RWPE2 (cell line): Measurements from ENCODE around the gene TSFM.

Experiments used
- ATAC-seq: fragments of 200-7000 bp; cut with Tn5 transposase; 3 replicates; pipeline ENCODE4 v1.9.1; 2021; ENCODE audit warnings: low read depth
- DNase-seq: peaks from one replicate; pipeline ENCODE4 v3.0.0-alpha.2; 2020; ENCODE audit warnings: low spot score
- H3K27ac ChIP-seq: fragments of 450-650 bp; 2 replicates; pipeline ENCODE4 v1.5.1; 2017; ENCODE audit warnings: mild to moderate bottlenecking; ENCODE audit not compliant: poor library complexity, severe bottlenecking
- H3K27me3 ChIP-seq: fragments of 250-450 bp; sonication (Bioruptor Pico); 2 replicates; pipeline ENCODE4 v1.5.1; 2021; ENCODE audit warnings: mild to moderate bottlenecking, moderate library complexity; ENCODE audit not compliant: insufficient read depth, poor library complexity, severe bottlenecking
- H3K36me3 ChIP-seq: fragments of 250-450 bp; sonication (Bioruptor Pico); 2 replicates; pipeline ENCODE4 v1.5.1; 2020; ENCODE audit warnings: low read depth, mild to moderate bottlenecking, moderate library complexity
- H3K4me1 ChIP-seq: fragments of 250-450 bp; sonication (Bioruptor Pico); 2 replicates; pipeline ENCODE4 v1.5.1; 2021; ENCODE audit warnings: mild to moderate bottlenecking, moderate library complexity; ENCODE audit not compliant: insufficient read depth, poor library complexity, severe bottlenecking
- H3K4me3 ChIP-seq: fragments of 250-450 bp; sonication (Bioruptor Pico); 2 replicates; pipeline ENCODE4 v1.5.1; 2021; ENCODE audit warnings: mild to moderate bottlenecking, moderate library complexity; ENCODE audit not compliant: severe bottlenecking
- H3K9me3 ChIP-seq: fragments of 250-450 bp; sonication (Bioruptor Pico); 2 replicates; pipeline ENCODE4 v1.5.1; 2021; ENCODE audit warnings: mild to moderate bottlenecking, moderate library complexity; ENCODE audit not compliant: severe bottlenecking
- TF ChIP-seq, protein P1 (sequence below): fragments of 450-650 bp; IDR thresholded peaks from one replicate; pipeline ENCODE4 v1.5.1; 2017; ENCODE audit warnings: mild to moderate bottlenecking, moderate library complexity; ENCODE audit not compliant: poor library complexity, severe bottlenecking

TSFM gene

DNA sequence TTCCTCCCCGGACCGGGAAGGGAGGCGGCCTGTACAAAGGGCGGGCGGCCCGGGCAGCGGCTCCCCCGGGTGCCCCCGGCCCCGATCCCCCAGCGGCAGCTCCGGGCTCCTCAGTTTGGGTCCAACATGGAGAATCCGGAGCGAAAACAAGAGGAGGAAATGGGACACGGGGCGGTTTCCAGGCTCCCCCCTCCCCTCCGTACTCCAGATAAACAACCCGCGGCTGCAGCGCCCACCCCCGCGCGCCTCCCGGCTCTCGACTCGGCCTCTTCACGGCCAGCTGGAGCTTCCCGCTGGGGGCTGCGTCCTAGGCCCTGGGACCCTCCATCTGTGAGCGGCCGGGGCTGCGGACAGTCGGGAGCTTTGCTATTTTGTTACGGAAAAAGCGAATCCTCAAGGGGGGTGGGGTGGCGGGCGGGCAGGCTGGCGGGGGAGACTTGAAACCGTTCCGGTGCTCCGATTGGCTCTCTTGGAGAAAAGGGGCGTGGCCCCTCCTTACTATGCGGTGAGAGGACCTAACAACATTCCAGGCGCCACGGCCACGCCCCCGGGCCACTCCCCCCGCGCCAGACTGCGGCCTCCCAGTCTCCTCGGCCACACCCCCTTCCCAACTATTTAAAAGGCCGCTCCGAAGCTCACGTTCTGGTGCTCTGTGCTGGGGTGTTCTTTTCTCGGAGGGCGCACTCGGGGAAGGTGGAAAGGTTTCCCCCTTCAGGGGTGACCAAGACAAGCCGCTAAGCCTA is 64.2 kb downstream of the TSFM start, which contains the start of gene CTDSP2:
CTDSP2 (minus strand) TSS at position 153 of the 743 bp plus-strand sequence. CDS start 294 bp downstream, outside the sequence.
- ATAC-seq (peak; percentile 61), DNase-seq (peak; percentile 97)
- H3K36me3 ChIP-seq = peaks cover 4% of the 10 kb centered on the region
- peak within 1 kb of the TSS; percentile 70 for H3K27ac ChIP-seq
- H3K27me3 ChIP-seq = no peaks in the 10 kb centered on the region
- TF ChIP-seq, protein P1, sequence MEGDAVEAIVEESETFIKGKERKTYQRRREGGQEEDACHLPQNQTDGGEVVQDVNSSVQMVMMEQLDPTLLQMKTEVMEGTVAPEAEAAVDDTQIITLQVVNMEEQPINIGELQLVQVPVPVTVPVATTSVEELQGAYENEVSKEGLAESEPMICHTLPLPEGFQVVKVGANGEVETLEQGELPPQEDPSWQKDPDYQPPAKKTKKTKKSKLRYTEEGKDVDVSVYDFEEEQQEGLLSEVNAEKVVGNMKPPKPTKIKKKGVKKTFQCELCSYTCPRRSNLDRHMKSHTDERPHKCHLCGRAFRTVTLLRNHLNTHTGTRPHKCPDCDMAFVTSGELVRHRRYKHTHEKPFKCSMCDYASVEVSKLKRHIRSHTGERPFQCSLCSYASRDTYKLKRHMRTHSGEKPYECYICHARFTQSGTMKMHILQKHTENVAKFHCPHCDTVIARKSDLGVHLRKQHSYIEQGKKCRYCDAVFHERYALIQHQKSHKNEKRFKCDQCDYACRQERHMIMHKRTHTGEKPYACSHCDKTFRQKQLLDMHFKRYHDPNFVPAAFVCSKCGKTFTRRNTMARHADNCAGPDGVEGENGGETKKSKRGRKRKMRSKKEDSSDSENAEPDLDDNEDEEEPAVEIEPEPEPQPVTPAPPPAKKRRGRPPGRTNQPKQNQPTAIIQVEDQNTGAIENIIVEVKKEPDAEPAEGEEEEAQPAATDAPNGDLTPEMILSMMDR = no peak
- H3K4me3 ChIP-seq = peak within 1 kb of the TSS; percentile 86
- peaks cover 4% of the 10 kb centered on the region for H3K4me1 ChIP-seq
- H3K9me3 ChIP-seq = no peaks in the 10 kb centered on the region
